EH (cell line): ENCODE results near the gene S100A8.
"Not testable (repeated sequence)": the region's sequence is repeated elsewhere in the genome, so short reads cannot be mapped to it uniquely, and the experiment has no call there.

Experiments
- DNase-seq: peaks from one replicate; pipeline ENCODE4 v3.0.0-alpha.2; 2015; ENCODE audit warnings: low read depth

S100A8 gene

DNA sequence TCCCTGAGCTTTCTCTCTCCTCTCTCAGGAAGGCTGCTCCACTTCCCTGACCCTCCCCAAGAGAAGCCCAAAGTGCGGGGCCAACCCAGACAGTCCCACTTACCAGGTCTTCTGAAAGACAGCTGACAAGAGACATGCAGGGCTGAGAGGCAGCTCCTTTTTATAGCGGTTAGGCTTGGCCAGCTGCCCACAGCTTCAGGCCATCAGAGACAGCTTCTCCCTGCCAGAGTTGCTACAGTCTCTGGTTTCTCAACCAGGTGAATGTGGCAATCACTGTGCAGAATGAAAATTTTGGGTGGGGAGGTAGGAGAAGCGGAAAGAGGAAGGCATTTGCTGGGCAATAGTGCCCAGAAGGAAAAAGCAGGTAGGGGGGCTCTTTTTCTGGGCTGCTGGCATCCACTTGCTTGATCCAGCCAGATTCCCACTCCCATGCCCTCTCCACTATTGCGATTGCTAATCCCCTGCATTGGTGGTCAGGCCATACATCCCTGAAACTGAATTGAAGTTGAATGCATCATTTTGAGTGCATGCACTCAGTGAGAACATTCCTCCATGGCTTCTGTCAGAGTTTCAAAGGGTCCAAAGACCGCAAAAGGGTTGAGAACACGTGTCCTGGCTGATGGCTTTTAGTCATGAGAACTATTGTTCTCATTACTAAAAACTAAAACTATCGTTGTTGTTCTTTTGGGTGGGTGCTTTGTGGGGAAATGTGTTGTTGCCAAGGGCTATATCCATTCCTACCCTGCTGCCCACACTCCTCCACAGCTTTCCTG is at the start of gene S100A8:
S100A8 (minus strand) TSS at position 136 of the 773 bp plus-strand sequence. CDS start 538 bp downstream, outside the sequence.
- DNase-seq, result peak; percentile 1

DNA sequence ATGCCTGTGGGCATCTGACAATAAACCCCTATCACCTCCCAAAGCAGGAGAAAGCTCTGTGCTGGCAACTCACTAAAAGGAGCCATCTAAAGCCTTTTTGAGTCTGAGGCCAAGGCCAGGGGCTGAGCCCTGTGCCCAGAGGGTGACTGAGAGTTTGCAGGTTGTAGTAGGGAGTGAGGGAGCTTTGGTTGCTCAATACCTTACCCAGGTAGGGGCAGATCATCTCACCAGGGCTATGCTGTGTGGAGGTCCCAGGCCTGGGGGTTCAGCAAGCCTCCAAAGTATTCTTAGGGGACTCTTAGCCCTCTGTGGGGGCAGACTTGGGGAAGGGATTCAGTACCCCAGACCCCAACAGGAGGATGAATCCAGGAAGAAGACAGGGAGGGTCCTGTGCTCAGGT is 48.4 kb upstream of the S100A8 start:
- DNase-seq, result no peak

DNA sequence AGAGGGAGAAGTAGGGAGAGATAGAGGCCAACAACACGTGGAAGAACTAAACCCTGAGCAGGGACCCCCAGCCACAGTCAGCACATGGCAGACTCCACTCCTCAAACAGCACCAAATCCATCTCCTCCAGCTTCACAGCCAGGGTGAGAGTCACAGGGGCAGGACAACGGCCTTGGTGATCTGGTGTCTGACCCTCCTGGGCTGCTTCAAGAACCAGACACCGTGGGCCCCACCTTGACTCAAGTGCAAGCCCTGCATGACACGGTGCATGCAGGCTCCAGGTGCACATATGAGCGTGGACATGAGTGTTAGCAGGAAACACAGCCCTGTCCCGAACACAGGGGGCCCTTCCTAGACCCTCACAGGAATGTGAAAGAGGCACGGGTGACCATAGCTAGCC is 47.7 kb upstream of the S100A8 start:
- DNase-seq, result no peak

DNA sequence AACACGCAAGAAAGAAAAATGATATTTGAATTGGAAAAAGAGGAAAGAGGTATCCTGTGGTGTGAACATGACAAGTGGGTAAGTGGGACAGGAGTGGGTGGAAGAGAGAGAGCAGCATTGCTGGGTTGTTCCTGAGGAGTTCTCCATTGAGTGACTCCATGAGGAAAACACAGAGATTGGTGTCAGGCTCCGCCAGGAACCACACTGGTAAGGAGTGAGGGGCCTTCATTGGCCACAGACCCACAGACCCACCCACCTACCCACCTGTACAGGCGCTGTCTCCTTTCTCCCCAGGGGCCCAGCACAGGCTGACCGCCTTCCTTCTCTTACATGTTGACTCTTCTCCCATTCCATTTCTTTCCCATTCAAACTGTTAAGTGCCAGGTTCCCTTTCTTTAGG is 46.4 kb upstream of the S100A8 start:
- no peak for DNase-seq

DNA sequence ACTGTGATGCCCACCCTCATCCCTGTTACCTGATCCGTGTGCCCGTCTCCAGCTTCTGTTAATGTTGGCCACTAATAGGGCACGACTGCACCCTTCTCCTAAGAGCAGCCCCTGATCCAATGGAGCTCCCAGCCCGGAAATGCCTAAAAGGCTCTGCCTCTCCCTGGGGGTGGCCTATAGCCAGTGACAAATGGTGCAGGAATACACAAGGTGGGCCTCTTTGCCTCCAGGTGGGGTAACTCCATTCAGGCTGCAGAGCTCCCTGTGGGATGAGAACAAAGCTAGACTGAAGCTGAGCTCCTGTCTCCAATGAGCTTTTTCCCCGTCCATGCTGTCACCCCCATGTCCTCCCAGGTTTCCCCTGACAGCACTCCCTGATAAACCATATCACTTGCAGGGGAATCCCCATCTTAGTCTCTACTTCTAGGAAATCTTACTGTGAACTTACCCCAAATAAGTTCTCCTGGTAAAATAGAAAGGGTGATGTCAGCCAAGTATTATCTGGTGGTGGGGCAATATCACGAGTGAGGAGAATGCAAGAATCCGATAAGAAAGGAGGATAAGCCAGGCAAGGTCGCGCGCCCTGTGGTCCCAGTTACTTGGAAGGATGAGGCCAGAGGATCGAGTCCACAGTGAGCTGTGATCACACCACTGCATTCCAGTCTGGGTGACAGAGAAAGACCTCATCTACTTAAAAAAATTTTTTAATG is 44.0 kb upstream of the S100A8 start:
- DNase-seq, result no peak

DNA sequence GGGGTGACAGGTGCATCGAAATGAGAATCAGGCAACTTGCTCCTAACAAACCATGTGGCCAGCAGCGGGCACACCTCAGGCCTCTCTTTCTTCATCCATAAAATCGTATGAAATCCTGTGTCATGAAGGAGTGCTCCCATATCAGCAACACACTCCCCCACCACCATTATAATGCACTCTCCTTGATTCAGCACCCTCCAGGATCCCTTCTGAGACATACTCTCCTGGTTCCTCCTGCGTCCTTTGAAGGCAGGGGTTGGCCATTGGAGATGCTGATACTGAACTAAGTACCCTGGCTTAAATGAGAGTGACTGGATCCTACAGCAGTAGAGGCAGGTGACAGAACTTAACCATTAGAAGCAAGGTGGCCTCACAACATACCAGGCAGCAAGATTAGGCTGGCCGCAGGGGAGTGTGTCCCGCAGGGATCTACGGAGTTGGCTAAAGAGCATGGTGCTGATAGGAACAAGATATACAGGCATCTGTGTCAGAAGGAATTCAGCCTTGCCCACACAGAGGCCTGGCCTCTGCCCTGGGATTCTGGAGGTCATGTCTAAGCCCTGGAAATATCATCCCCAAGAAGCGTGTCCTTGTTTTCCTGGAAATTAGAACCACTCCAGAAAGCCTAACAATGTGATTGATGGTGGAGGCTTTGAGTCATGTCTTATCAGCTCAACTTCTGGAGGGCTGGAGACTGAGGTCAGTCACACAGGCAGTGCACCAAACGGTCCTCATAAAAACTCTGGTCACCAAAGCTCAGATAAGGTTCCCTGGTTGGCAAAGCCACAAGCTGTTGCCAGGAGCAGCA is 42.2 kb upstream of the S100A8 start:
- DNase-seq, result no peak

DNA sequence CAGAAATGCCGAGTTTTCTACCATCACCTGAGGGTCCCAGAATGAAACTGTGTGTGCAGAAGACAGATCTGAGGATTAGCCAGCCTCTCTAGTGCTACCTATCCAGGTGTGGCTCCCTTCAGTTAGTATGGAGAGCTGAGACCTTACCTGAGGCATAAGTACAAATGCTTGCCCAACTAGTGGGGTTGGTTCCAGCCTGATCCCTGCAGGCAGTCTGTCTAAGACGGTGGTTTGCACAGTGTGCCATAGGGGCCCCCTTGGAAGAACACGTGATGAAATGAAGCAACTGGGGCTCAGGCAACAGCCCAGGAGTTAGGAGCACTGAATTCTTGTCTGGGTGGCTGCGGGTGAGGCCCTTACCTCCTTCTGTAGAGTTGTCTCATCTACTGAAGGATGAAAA is 41.1 kb upstream of the S100A8 start:
- no peak for DNase-seq

DNA sequence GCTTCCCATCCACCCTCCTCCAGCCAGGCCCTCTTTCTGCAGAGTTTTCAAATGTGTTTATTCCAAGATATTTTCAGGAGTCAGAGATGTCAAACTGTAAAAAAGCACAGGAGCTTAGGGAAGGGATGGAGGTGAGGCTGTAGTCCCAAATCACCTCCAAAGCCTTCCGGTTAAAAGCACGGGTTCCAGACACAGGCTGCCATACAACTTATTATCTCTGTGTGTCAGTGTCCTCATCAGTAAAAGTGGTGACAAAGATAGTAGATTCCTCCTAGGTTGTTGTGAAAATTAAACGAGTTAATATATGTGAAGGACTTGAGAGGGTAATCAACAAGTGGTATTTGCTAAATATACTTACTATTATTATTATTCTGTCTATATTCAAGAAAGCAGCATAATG is 40.6 kb upstream of the S100A8 start:
- DNase-seq, result no peak

DNA sequence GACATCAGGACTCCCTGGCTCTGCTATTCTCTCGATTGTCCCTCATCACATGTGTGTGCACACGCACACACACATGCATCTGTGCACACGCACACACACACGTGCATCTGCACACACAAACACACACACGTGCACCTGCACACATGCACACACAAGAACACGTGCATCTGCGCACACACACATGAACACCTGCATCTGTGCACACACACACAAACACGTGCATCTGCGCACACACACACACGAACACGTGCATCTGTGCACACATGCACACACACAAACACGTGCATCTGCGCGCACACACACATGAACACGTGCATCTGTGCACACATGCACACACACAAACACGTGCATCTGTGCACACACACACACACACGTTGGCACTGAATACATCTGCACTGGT is 40.1 kb upstream of the S100A8 start:
- no peak for DNase-seq

DNA sequence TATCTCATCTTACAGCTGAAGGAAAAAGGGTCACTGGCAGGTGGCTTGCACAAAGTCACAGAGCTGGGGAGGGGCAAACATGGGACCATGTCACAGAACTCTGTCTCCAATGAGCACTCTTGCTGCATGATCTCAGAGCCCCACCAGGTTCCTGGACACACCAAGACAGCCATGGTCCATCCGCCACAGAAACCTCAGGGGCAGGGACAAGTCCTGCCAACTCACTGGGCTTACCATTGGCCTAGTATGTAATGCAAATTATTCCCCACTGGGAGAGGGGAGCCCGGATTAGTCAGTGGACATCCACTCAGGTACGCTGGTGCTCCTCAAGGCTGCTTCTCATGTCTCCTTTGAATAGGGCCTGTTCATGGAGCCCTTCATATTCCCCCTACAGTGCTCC is 39.7 kb upstream of the S100A8 start:
- no peak for DNase-seq

DNA sequence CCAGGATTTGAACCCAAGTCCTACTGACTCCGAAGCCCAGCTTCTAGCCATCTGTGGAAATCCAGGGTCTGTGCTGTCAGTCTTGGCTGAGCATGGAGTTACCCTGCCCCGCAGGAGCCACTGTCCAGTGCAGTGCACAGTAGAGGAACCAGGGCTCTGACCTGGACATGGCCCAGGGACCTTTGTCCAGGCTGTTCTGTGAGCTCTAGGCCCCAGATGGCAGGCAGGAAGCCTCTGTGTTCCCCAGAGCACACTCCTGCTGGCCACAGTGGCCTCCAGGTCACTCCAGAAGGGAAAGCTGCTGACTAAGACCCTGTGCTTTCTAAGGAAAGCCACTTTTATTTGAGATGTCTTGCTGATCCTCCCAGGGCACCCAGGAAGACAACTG is 39.3 kb upstream of the S100A8 start:
- no peak for DNase-seq

DNA sequence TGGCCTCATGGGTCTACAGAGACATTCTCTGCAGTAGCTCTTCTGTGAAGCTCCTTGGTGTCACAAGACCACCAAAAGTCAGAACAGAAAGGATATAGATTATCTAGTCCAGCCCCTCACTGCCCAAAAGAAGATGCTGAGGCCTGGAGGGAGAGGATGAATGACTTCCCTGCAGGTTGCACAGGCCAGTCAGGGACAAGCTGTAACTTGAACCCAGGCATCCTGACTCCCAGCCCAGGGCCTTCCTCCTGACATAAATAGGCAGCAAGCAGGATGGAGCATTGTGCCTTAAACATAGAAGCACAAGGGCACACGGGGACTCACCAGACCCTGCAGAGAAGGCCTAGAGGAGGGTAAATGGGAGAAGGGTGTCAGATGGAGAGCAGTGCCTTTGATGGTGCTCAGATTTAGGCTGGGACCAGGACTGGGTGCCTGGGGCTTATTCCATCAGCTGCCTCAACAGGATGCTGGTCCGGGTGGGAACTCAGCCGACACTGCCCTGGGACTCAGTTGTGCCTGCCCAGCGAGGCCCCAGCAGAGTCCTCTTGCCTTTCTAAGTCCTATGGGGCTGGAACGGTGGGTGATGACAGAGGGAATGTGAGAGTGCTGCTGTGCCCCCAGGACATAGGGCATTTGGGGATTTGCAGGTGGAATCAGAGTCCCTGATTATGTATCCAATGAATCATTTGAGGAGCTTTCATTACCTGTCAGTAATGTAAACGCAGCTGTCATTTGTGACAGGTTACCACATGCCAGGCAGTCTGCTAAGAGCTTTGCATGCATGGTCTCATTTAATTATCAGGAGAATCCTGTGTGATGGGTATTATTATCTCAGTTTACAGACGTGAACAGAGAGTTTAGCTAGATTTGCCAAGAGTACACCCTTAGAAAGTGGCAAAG is 38.6 kb upstream of the S100A8 start:
- DNase-seq, result no peak

DNA sequence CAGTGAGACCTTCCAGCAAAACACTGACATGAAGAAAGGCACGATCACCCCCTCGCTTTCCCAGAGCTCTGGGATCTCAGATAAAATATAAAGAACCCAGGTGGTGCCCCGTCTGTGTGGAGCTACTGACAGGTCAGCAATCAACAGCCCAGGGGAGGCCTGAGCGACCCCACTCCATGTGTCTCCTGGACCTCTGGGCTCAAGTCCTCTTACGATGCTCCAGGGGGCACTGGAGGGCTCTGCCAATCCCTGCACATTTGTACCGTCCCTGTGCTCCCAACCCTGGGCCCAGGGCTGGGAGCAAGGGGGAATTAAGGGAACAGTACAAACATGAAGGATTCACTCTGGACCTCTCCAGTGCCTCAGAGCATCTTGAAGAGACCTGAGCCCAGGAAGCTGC is 37.9 kb upstream of the S100A8 start:
- DNase-seq, result no peak

DNA sequence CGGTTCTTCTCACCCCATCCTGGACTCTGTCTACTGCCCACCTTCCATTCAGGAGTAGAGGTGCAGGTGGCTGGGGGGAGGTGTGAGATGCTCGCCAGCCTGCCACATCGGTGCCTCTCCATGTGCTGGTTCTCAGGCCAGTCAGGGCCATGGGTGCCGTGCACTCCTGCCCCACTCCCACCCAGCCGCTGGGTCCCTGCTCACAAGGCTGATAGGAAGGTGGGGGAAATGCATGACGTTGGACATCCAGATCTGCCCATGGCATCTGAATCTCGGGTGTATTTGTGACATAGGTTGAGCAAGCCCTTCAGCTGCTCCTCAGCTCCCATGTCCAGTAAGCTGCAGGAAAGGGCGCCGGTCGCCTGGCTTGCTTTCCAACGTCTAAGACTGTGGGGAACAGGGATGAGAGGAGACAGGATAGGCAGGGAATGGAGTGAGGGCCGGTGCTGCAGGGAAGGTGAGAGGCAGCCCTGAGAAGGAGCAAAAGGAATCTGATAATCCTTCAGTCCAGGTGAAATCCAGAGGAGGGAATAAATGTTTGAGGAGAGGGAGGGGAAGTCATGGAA is 37.3 kb upstream of the S100A8 start:
- DNase-seq, result no peak

DNA sequence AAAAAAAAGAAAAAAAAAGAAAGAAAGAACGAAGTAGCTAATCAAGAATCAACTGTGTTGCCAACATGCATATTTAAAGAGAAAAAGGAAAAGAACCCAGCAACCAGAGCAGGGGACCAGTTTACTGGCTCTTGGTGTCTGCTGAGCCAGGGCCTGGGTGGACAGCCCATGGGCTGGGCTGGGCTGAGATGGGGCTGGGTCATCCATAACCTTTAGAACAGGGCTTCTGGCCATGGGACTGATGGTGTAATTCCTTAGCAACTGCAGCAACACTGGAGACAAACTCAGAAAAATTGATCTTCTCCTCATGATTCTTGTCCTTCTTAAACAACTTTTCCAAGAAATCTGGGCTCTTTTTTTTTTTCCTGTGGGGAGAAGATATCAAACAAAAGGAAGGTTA is 35.9 kb upstream of the S100A8 start:
- DNase-seq, result no peak

DNA sequence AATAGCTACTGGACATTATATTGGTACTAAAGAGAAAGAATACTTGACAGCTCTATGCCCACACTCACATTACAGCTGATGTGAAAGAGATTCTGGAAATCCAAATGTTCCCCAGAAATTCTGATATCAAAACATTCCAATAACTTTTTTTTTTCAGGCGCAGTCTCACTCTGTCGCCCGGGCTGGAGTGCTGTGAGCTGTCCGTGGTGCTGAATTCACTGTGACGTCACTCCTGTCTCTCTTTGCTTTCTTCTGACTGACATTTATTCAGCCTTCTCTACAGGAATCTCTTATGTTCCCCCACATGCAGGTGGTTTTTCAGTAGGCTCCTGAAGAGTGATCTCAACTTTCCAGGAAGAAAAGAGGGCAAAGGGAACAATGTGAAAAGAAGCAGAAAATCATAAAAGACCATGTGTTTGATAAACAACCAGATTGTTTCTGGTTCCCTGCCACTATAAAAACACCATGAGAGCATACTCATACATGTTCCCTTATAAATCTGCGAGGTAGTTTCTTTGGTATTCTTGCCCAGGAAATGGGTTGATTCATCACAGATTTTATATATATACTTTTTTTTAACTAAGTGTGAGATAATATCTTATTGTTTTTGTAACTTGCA is 31.7 kb upstream of the S100A8 start:
- DNase-seq, result peak; percentile 73

DNA sequence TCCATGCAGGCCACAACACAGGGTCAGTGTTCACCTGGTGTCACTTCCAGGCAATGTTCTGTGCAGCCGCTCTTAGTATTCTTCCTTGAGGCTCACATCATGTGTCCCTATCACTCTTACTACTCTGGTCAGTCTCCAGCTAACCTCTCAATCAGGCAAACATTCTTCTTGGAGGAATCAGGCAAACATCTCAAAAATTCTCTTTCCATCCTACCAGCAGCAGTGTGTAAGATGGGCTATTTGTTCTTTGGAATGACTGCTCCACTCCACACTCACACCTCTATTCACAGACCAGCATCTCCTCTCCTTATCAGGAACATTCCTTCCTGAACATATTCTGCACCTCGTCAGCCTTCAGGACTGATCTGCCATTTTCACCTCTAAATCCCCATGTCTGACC is 29.4 kb upstream of the S100A8 start:
- DNase-seq, result no peak

DNA sequence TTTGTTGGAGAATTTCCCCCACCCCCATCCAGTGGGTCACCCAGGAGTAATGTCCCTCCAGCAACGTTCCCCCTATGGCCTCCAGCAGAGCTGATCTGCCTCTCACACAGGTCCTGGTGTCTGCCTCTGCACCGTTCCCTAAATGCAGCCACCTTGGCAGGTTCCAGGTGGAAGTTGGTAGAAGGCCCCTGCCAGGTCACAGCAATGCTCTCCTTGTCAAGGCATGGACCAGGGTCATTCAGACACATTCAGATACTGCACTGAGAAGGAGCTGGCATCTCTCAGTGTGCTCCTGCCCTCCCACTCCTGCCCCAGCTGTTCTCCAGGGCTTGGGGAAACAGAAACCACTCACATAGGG is 28.5 kb upstream of the S100A8 start:
- DNase-seq, result not testable (repeated sequence)

DNA sequence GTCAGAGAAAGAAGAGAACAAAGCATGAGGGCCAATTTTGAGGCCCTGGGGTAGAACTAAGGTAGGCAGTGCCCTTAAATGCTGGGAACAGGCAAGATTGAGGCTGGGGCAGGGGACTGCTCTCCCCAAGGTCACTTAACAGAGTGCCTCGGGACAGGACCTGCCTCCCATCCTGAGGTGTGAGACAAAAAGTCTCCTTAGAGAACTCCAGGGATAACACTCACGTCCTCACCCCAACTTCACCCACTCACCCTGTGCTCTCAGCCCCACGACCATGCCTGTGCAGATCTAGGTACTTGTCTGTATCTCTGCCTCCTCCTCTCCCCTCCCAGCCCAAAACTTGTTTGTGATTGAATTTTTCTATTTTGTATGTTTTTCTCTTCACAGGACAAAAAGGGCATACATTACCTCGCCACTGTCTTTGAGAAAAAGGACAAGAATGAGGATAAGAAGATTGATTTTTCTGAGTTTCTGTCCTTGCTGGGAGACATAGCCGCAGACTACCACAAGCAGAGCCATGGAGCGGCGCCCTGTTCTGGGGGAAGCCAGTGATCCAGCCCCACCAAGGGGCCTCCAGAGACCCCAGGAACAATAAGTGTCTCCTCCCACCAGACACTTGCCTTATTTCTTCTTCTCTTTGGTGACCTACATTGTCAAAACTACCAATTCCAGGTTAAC is 28.0 kb upstream of the S100A8 start:
- not testable (repeated sequence) for DNase-seq

DNA sequence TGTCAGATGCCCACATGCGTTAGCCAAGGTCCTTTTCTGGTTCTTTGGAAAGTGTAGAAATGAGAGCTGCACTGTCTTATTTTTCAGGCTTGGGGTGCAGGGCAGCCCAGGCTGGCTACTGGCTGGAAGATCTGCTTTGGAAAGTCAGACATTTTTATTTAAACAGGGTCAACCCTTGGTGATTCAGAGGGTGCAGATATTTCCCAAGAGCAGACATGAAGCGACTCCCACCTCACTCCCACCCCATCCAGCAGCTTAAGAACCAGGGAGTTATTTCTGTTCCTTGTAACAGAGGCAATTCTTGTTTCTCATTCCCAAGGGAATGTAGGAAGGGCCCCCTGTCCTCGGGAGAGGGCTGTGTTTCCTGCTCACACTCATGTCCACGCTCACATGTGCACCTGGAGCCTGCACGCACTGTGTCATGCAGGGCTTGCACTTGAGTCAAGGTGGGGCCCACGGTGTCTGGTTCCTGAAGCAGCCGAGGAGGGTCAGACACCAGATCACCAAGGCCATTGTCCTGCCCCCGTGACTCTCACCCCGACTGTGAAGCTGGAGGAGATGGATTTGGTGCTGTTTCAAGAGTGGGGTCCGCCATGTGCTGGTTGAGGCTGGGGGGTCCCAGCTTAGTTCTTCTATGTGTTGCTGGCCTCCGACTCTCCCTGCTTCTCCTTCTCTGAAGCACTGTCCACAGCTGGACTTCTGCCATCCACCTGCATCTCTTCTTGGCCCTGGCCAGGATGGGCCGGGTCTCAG is 26.4 kb upstream of the S100A8 start:
- no peak for DNase-seq
